Measurements from ENCODE around the gene TET3.
A peak's percentile ranks its signal among the peaks of the same experiment; 100 is the strongest.

The TET3 gene

DNA sequence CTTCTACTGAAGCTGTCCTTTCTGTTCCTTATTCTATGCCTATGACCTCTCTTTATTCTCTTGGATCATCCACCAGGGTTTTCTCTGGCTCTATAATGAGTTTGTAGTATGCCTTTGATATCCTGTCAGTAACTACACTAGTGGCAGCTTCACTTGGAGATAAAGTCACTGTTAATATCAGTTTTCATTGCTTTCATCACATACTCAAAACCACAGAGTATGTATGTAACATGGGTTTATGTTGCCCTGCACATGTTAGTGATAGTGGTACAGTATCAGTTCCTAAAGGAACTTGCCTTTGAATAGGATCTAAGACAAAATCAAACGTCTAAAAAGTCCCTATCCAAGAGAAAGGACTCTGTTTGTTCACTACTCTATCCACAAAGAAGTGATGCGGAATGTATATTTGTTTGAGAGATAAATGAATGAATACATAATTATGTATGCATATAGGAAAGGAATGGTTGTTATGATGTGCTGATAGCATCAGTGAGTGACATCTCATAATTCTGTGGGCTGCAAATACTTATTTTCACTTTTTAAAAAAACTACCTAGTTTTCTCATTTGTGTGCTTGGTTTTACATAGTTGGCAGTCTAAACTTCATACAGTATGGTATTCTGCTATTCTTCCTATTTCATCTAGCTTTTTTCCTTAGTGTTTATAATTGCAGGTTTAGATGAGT is 45.1 kb downstream of the TET3 start:
- Histone ChIP-seq H3K9ac (ENCODE audit: low read length) (no peak overlapping the region), H3K18ac (ENCODE audit: low read depth in 1 of 2, low read length in 2 of 2) (no peak overlapping the region), H4K8ac (ENCODE audit: low read length) (no peak overlapping the region), H3K4ac (ENCODE audit: low read depth in 1 of 2, low read length in 2 of 2) (no peak overlapping the region), H2AFZ (ENCODE audit: low read depth, low read length) (no peak overlapping the region), H3K9me3 (ENCODE audit: control insufficient read depth, low read length) (peaks cover 4% of the 10 kb centered on the region), H3K4me2 (ENCODE audit: low read length, poor library complexity, severe bottlenecking) (no peak overlapping the region), H3K36me3 (ENCODE audit: control insufficient read depth in 1 of 2, insufficient read depth in 2 of 2, low read depth in 1 of 2, low read length in 2 of 2) (no peaks in the 10 kb centered on the region), H2AK5ac (ENCODE audit: low read length, severe bottlenecking) (no peak overlapping the region), H3K79me1 (replicated peaks; ENCODE audit: low read length, poor library complexity, severe bottlenecking) (peaks cover 33% of the 10 kb centered on the region), H2BK5ac (ENCODE audit: low read depth, low read length, poor library complexity, severe bottlenecking) (no peak overlapping the region), H4K91ac (ENCODE audit: low read length) (no peak overlapping the region), H2BK15ac (ENCODE audit: low read depth, poor library complexity, severe bottlenecking) (no peak overlapping the region), H3K27ac (ENCODE audit: low read length, poor library complexity, severe bottlenecking) (no peak overlapping the region), H3K14ac (ENCODE audit: low read length in 2 of 2) (no peak overlapping the region), H3K4me3 (ENCODE audit: insufficient read depth in 1 of 2, low read depth in 1 of 2, low read length in 2 of 2) (no peak overlapping the region), H2BK120ac (ENCODE audit: low read depth, low read length) (no peak overlapping the region), H3K27me3 (ENCODE audit: control insufficient read depth in 1 of 2, insufficient read depth in 1 of 2, low read length in 2 of 2) (no peaks in the 10 kb centered on the region), H2BK12ac (ENCODE audit: low read length in 2 of 2) (no peak overlapping the region), H3K4me1 (ENCODE audit: control insufficient read depth, insufficient read depth, low read depth, low read length) (peaks cover 10% of the 10 kb centered on the region), H3K23ac (ENCODE audit: low read length in 2 of 2) (no peak overlapping the region)
- 80% methylated on average over 1 of the region's 2 CpGs for WGBS
- no peak for DNase-seq

DNA sequence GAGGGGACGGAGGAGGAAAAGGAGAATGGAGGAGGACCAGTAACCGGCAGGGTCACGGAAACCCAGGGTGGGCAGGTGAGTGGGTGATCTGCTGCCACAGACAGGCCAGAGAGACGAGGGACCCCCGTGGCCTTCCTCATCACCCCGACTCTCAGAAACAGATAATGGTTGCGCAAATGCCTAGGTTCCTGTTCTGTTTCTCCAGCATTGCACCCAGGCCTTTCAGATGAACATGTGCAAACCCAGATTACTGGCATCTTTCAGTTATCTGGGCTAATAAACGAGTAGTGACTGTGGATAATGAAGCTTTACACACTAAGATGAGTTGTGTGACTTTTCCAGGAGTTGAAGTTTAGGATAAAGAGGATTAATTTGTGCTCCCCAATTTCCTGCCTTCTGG is 46.5 kb downstream of the TET3 start:
- Histone ChIP-seq H4K8ac (ENCODE audit: low read length) (no peak overlapping the region), H3K36me3 (ENCODE audit: control insufficient read depth in 1 of 2, insufficient read depth in 2 of 2, low read depth in 1 of 2, low read length in 2 of 2) (no peaks in the 10 kb centered on the region), H3K27ac (ENCODE audit: low read length, poor library complexity, severe bottlenecking) (no peak overlapping the region), H2BK12ac (ENCODE audit: low read length in 2 of 2) (no peak overlapping the region), H4K91ac (ENCODE audit: low read length) (no peak overlapping the region), H3K9ac (ENCODE audit: low read length) (no peak overlapping the region), H2BK120ac (ENCODE audit: low read depth, low read length) (no peak overlapping the region), H2BK5ac (ENCODE audit: low read depth, low read length, poor library complexity, severe bottlenecking) (no peak overlapping the region), H2AFZ (ENCODE audit: low read depth, low read length) (no peak overlapping the region), H3K18ac (ENCODE audit: low read depth in 1 of 2, low read length in 2 of 2) (no peak overlapping the region), H3K27me3 (ENCODE audit: control insufficient read depth in 1 of 2, insufficient read depth in 1 of 2, low read length in 2 of 2) (no peaks in the 10 kb centered on the region), H3K4me2 (ENCODE audit: low read length, poor library complexity, severe bottlenecking) (no peak overlapping the region), H3K4ac (ENCODE audit: low read depth in 1 of 2, low read length in 2 of 2) (no peak overlapping the region), H3K14ac (ENCODE audit: low read length in 2 of 2) (no peak overlapping the region), H3K4me1 (ENCODE audit: control insufficient read depth, insufficient read depth, low read depth, low read length) (peaks cover 7% of the 10 kb centered on the region), H3K4me3 (ENCODE audit: insufficient read depth in 1 of 2, low read depth in 1 of 2, low read length in 2 of 2) (no peak overlapping the region), H2BK15ac (ENCODE audit: low read depth, poor library complexity, severe bottlenecking) (no peak overlapping the region), H3K23ac (ENCODE audit: low read length in 2 of 2) (no peak overlapping the region), H3K9me3 (ENCODE audit: control insufficient read depth, low read length) (peaks cover 4% of the 10 kb centered on the region), H3K79me1 (replicated peaks; ENCODE audit: low read length, poor library complexity, severe bottlenecking) (peaks cover 35% of the 10 kb centered on the region), H2AK5ac (ENCODE audit: low read length, severe bottlenecking) (no peak overlapping the region)
- DNase-seq = no peak
- 89% methylated on average over 8 of the region's 8 CpGs for WGBS

DNA sequence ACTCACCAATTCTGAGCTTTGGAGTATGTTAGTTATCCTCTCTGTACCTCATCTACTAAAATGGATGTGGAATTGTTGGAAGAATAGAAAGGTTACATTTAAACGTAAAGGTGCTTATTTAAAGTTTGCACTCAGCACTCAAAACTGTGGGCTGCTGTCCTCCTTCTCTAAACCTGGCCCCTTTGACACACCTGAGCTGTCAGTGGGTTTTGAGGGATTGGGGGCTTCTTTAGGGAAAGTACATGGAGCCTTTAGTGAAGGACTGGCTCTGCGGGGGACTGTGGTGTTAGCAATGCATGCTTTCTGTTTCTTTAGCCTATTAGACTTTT is 47.2 kb downstream of the TET3 start:
- Histone ChIP-seq H3K27me3 (ENCODE audit: control insufficient read depth in 1 of 2, insufficient read depth in 1 of 2, low read length in 2 of 2) (no peaks in the 10 kb centered on the region), H3K9ac (ENCODE audit: low read length) (peak overlapping the region; percentile 57), H3K14ac (ENCODE audit: low read length in 2 of 2) (peak overlapping the region in 1 of 2 experiments; percentile 88), H3K18ac (ENCODE audit: low read depth in 1 of 2, low read length in 2 of 2) (peak overlapping the region; percentile 1 to 52), H3K27ac (ENCODE audit: low read length, poor library complexity, severe bottlenecking) (no peak overlapping the region), H4K91ac (ENCODE audit: low read length) (no peak overlapping the region), H3K4me1 (ENCODE audit: control insufficient read depth, insufficient read depth, low read depth, low read length) (peaks cover 7% of the 10 kb centered on the region), H2AK5ac (ENCODE audit: low read length, severe bottlenecking) (no peak overlapping the region), H2BK15ac (ENCODE audit: low read depth, poor library complexity, severe bottlenecking) (no peak overlapping the region), H3K4me2 (ENCODE audit: low read length, poor library complexity, severe bottlenecking) (no peak overlapping the region), H2BK120ac (ENCODE audit: low read depth, low read length) (no peak overlapping the region), H2BK5ac (ENCODE audit: low read depth, low read length, poor library complexity, severe bottlenecking) (no peak overlapping the region), H3K4ac (ENCODE audit: low read depth in 1 of 2, low read length in 2 of 2) (peak overlapping the region in 1 of 2 experiments; percentile 51), H3K23ac (ENCODE audit: low read length in 2 of 2) (no peak overlapping the region), H3K4me3 (ENCODE audit: insufficient read depth in 1 of 2, low read depth in 1 of 2, low read length in 2 of 2) (peak overlapping the region in 1 of 2 experiments; percentile 63), H2AFZ (ENCODE audit: low read depth, low read length) (no peak overlapping the region), H3K36me3 (ENCODE audit: control insufficient read depth in 1 of 2, insufficient read depth in 2 of 2, low read depth in 1 of 2, low read length in 2 of 2) (no peaks in the 10 kb centered on the region), H3K9me3 (ENCODE audit: control insufficient read depth, low read length) (peaks cover 4% of the 10 kb centered on the region), H4K8ac (ENCODE audit: low read length) (no peak overlapping the region), H2BK12ac (ENCODE audit: low read length in 2 of 2) (no peak overlapping the region), H3K79me1 (replicated peaks; ENCODE audit: low read length, poor library complexity, severe bottlenecking) (peaks cover 35% of the 10 kb centered on the region)
- WGBS = 93% methylated on average over 2 of the region's 2 CpGs
- no peak for DNase-seq

DNA sequence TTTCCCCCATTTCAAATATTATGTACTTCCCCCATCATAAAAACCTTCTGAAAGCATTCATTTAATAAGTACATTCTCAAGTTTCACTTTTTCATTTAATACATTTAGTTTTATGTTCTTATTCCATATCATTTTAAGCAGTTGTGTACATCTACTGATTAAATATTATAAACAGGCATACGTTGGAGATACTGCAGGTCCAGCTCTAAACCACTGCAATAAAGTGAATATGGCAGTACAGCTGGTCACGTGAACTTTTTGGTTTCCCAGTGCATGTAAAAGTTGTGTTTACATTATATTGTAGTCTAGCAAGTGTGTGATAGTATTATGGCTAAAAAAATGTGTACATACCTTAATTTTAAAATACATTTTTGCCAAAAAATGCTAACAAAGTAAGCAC is 48.7 kb downstream of the TET3 start:
- no peak overlapping the region for H3K27ac ChIP-seq (ENCODE audit: low read length, poor library complexity, severe bottlenecking)
- no peak overlapping the region for H3K4me2 ChIP-seq (ENCODE audit: low read length, poor library complexity, severe bottlenecking)
- H3K23ac ChIP-seq (ENCODE audit: low read length in 2 of 2) = no peak overlapping the region
- no peaks in the 10 kb centered on the region for H3K36me3 ChIP-seq (ENCODE audit: control insufficient read depth in 1 of 2, insufficient read depth in 2 of 2, low read depth in 1 of 2, low read length in 2 of 2)
- H2AFZ ChIP-seq (ENCODE audit: low read depth, low read length) = no peak overlapping the region
- no peak overlapping the region for H4K8ac ChIP-seq (ENCODE audit: low read length)
- no peak overlapping the region for H3K14ac ChIP-seq (ENCODE audit: low read length in 2 of 2)
- peaks cover 39% of the 10 kb centered on the region for H3K79me1 ChIP-seq (replicated peaks; ENCODE audit: low read length, poor library complexity, severe bottlenecking)
- H3K18ac ChIP-seq (ENCODE audit: low read depth in 1 of 2, low read length in 2 of 2) = no peak overlapping the region
- no peaks in the 10 kb centered on the region for H3K27me3 ChIP-seq (ENCODE audit: control insufficient read depth in 1 of 2, insufficient read depth in 1 of 2, low read length in 2 of 2)
- peak overlapping the region; percentile 57 for H3K9ac ChIP-seq (ENCODE audit: low read length)
- H2AK5ac ChIP-seq (ENCODE audit: low read length, severe bottlenecking) = no peak overlapping the region
- H2BK120ac ChIP-seq (ENCODE audit: low read depth, low read length) = no peak overlapping the region
- H3K9me3 ChIP-seq (ENCODE audit: control insufficient read depth, low read length) = peaks cover under 1% of the 10 kb centered on the region
- no peak for DNase-seq
- no peak overlapping the region for H3K4me3 ChIP-seq (ENCODE audit: insufficient read depth in 1 of 2, low read depth in 1 of 2, low read length in 2 of 2)
- H3K4me1 ChIP-seq (ENCODE audit: control insufficient read depth, insufficient read depth, low read depth, low read length) = peaks cover 10% of the 10 kb centered on the region
- WGBS = 70% methylated on average over 1 of the region's 2 CpGs
- H2BK15ac ChIP-seq (ENCODE audit: low read depth, poor library complexity, severe bottlenecking) = no peak overlapping the region
- H4K91ac ChIP-seq (ENCODE audit: low read length) = no peak overlapping the region
- no peak overlapping the region for H3K4ac ChIP-seq (ENCODE audit: low read depth in 1 of 2, low read length in 2 of 2)
- no peak overlapping the region for H2BK5ac ChIP-seq (ENCODE audit: low read depth, low read length, poor library complexity, severe bottlenecking)
- H2BK12ac ChIP-seq (ENCODE audit: low read length in 2 of 2) = no peak overlapping the region

All from mesenchymal stem cell (in vitro differentiated cells and primary cell).